Neural crest cell (in vitro differentiated cells): ENCODE measurements around the gene ELAVL4. TPM values are rescaled to one million over a fixed set of nuclear protein-coding genes. Genes with fewer than 3 reads are reported as not detected.

Source experiments
- DNase-seq: peaks from one replicate; pipeline ENCODE4 v3.0.0; 2021; ENCODE audit warnings: low read depth, mixed read lengths, low spot score
- H3K27ac Mint-ChIP-seq: one replicate; pipeline ENCODE4 v1.8.0; 2021; ENCODE audit warnings: mild to moderate bottlenecking, mixed read lengths; ENCODE audit not compliant: unreplicated experiment
- H3K27me3 Mint-ChIP-seq: 2 replicates; pipeline ENCODE4 v1.8.0; 2021; ENCODE audit warnings: low read depth, mild to moderate bottlenecking, mixed read lengths
- H3K36me3 Mint-ChIP-seq: 2 replicates; pipeline ENCODE4 v1.8.0; 2021; ENCODE audit warnings: low read depth, mild to moderate bottlenecking, mixed read lengths
- H3K4me1 Mint-ChIP-seq: 2 replicates; pipeline ENCODE4 v1.8.0; 2021; ENCODE audit warnings: mixed read lengths
- H3K4me3 Mint-ChIP-seq: one replicate; pipeline ENCODE4 v1.8.0; 2021; ENCODE audit warnings: mild to moderate bottlenecking, mixed read lengths
- H3K9me3 Mint-ChIP-seq: 2 replicates; pipeline ENCODE4 v1.8.0; 2021; ENCODE audit warnings: mixed read lengths
- CTCF ChIP-seq: fragments of 200-600 bp; sonication (generic); conservative IDR thresholded peaks from 2 replicates; pipeline ENCODE4 v1.5.0; 2021; ENCODE audit warnings: antibody characterized with exemption, mild to moderate bottlenecking
- total RNA-seq: library from RNA; stranded (reverse); gene quantifications from 2 replicates; pipeline ENCODE4 v1.2.1, GENCODE V29; 2021

ELAVL4 gene
- total RNA-seq, 1 donor from 2014 or later, result 0.77 TPM

GRCh38 chr1:50189369-50189768 is 80.6 kb downstream of the ELAVL4 start:
- Mint-ChIP-seq H3K9me3 (peaks cover 17% of the 10 kb centered on the region), H3K36me3 (peaks cover 2% of the 10 kb centered on the region), H3K27me3 (no peaks in the 10 kb centered on the region), H3K27ac (no peak overlapping the region), H3K4me3 (no peak overlapping the region), H3K4me1 (no peaks in the 10 kb centered on the region)
- no peak for DNase-seq
- no peak for TF ChIP-seq CTCF

- H3K36me3 Mint-ChIP-seq, result peaks cover 5% of the 10 kb centered on the region
- no peaks in the 10 kb centered on the region for H3K27me3 Mint-ChIP-seq
- no peaks in the 10 kb centered on the region for H3K4me1 Mint-ChIP-seq
- no peak overlapping the region for H3K4me3 Mint-ChIP-seq
- H3K27ac Mint-ChIP-seq, result no peak overlapping the region
- no peak for TF ChIP-seq CTCF
- peaks cover 19% of the 10 kb centered on the region for H3K9me3 Mint-ChIP-seq
- no peak for DNase-seq
Measured at GRCh38 chr1:50193002-50193401, 84.3 kb downstream of the ELAVL4 start.

- Mint-ChIP-seq H3K4me3 (no peak overlapping the region), H3K36me3 (peaks cover 5% of the 10 kb centered on the region), H3K27me3 (no peaks in the 10 kb centered on the region), H3K4me1 (no peaks in the 10 kb centered on the region), H3K27ac (no peak overlapping the region), H3K9me3 (peaks cover 18% of the 10 kb centered on the region)
- no peak for DNase-seq
- no peak for TF ChIP-seq CTCF
Measured at GRCh38 chr1:50195205-50195604, 86.5 kb downstream of the ELAVL4 start.

- no peak overlapping the region for H3K27ac Mint-ChIP-seq
- no peaks in the 10 kb centered on the region for H3K4me1 Mint-ChIP-seq
- H3K9me3 Mint-ChIP-seq, result peaks cover 18% of the 10 kb centered on the region
- no peaks in the 10 kb centered on the region for H3K27me3 Mint-ChIP-seq
- no peak for DNase-seq
- H3K36me3 Mint-ChIP-seq, result peaks cover 5% of the 10 kb centered on the region
- H3K4me3 Mint-ChIP-seq, result no peak overlapping the region
- TF ChIP-seq CTCF, result no peak
Measured at GRCh38 chr1:50196081-50196480, 87.4 kb downstream of the ELAVL4 start.

GRCh38 chr1:50197216-50197615 is 88.5 kb downstream of the ELAVL4 start:
- Mint-ChIP-seq H3K4me1 (no peaks in the 10 kb centered on the region), H3K4me3 (no peak overlapping the region), H3K36me3 (peaks cover 5% of the 10 kb centered on the region), H3K27ac (no peak overlapping the region), H3K9me3 (peaks cover 18% of the 10 kb centered on the region), H3K27me3 (no peaks in the 10 kb centered on the region)
- DNase-seq, result no peak
- TF ChIP-seq CTCF, result no peak

GRCh38 chr1:50208315-50208714 is 99.6 kb downstream of the ELAVL4 start:
- Mint-ChIP-seq H3K36me3 (no peaks in the 10 kb centered on the region), H3K4me1 (no peaks in the 10 kb centered on the region)

More at GRCh38 chr1:50208315-50208714, 99.6 kb downstream of the ELAVL4 start:
- Mint-ChIP-seq H3K9me3 (peaks cover 20% of the 10 kb centered on the region), H3K4me3 (no peak overlapping the region), H3K27ac (no peak overlapping the region), H3K27me3 (no peaks in the 10 kb centered on the region)
- TF ChIP-seq CTCF, result no peak
- DNase-seq, result no peak
